CD8-positive, alpha-beta memory T cell (primary cell): ENCODE data around the gene VASP. TPM values are rescaled to one million over a fixed set of nuclear protein-coding genes. Genes with fewer than 3 reads are reported as not detected.

ENCODE experiments used
- CTCF ChIA-PET: fragments of 350-600 bp; sonication (Branson Sonifier 250); formaldehyde crosslinking; loops from one replicate; lab custom pipeline; 2021; ENCODE audit warnings: antibody characterized with exemption; lab: Charles Lee
- POLR2A ChIA-PET: fragments of 350-600 bp; sonication (Branson Sonifier 250); formaldehyde crosslinking; loops from one replicate; lab custom pipeline; 2021; ENCODE audit warnings: antibody characterized with exemption; lab: Charles Lee
- DNase-seq, 5 donors: peaks; one replicate each; pipeline versions ENCODE4 v3.0.0 to v3.0.0-alpha.2; 2020 to 2022; ENCODE audit warnings: mixed read lengths in 1 of 5
- H3K27ac ChIP-seq: one replicate; pipeline ENCODE4 v1.7.0; 2013; ENCODE audit warnings: low read depth, mild to moderate bottlenecking, low read length, moderate library complexity
- H3K27me3 ChIP-seq: 2 replicates; pipeline ENCODE4 v1.7.0; 2013; ENCODE audit warnings: low read length, mild to moderate bottlenecking; ENCODE audit not compliant: insufficient read depth, poor library complexity, severe bottlenecking
- H3K36me3 ChIP-seq: 2 replicates; pipeline ENCODE4 v1.7.0; 2013; ENCODE audit warnings: mild to moderate bottlenecking, low read length, moderate library complexity; ENCODE audit not compliant: insufficient read depth
- H3K4me1 ChIP-seq: 2 replicates; pipeline ENCODE4 v1.7.0; 2013; ENCODE audit warnings: mild to moderate bottlenecking, low read length, moderate library complexity; ENCODE audit not compliant: insufficient read depth
- H3K4me3 ChIP-seq: 2 replicates; pipeline ENCODE4 v1.7.0; 2013; ENCODE audit warnings: mild to moderate bottlenecking, low read length
- H3K9me3 ChIP-seq: 2 replicates; pipeline ENCODE4 v1.7.0; 2013; ENCODE audit warnings: mild to moderate bottlenecking, low read length
- H3K27ac Mint-ChIP-seq, 8 donors: one replicate each; pipeline ENCODE4 v1.8.0; 2020 to 2021; ENCODE audit warnings: mixed read lengths in 8 of 8, mild to moderate bottlenecking in 6 of 8, inconsistent platforms in 3 of 8, moderate library complexity in 3 of 8
- H3K27me3 Mint-ChIP-seq, 2 donors: one replicate each; pipeline ENCODE4 v1.8.0; 2020 to 2021; ENCODE audit warnings: mixed read lengths in 2 of 2, mild to moderate bottlenecking in 1 of 2, moderate library complexity in 1 of 2
- H3K36me3 Mint-ChIP-seq, 3 donors: one replicate each; pipeline ENCODE4 v1.8.0; 2020 to 2021; ENCODE audit warnings: mixed read lengths in 3 of 3, inconsistent platforms in 1 of 3, mild to moderate bottlenecking in 1 of 3
- H3K4me1 Mint-ChIP-seq, 3 donors: one replicate each; pipeline ENCODE4 v1.8.0; 2020 to 2021; ENCODE audit warnings: mixed read lengths in 3 of 3, inconsistent platforms in 1 of 3, mild to moderate bottlenecking in 1 of 3
- H3K4me3 Mint-ChIP-seq, 7 donors: one replicate each; pipeline ENCODE4 v1.8.0; 2020 to 2021; ENCODE audit warnings: mixed read lengths in 7 of 7, mild to moderate bottlenecking in 6 of 7, moderate library complexity in 4 of 7, inconsistent platforms in 2 of 7
- H3K9me3 Mint-ChIP-seq, 5 donors: one replicate each; pipeline ENCODE4 v1.8.0; 2020 to 2022; ENCODE audit warnings: mixed read lengths in 5 of 5, mild to moderate bottlenecking in 3 of 5, moderate library complexity in 2 of 5, inconsistent platforms in 1 of 5
- polyA plus RNA-seq: library from polyadenylated mRNA; unstranded; fragments of 300-500 nt; fragmentation: Illumina TruSeq; gene quantifications from one replicate; pipeline ENCODE4 v1.2.3, GENCODE V29; 2021
- total RNA-seq, 2 experiments: library from RNA; stranded (reverse); gene quantifications; one replicate each; pipeline ENCODE4 v1.2.3, GENCODE V29; 2021

The VASP gene
- total and polyA plus RNA-seq, 3 experiments from 2014 or later = 61.8 to 170 (median 154) TPM

DNA sequence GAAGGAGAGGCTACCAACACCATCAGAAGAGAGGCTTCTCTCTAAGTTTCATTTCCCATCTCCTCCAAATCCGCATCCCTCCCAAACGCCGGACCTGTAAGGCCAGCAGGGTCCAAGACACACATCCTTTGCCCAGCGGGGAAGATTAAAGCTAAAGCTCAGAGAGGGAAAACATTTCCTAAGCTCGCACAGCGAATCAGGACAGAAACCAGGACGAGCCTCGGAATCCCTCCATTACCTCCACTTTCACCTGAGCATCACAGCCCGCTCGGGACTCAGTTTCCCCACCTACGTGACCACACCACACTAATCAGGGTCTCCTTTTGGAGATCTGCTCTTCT is 40.2 kb upstream of the VASP start:
- Histone ChIP-seq H3K36me3 (no peaks in the 10 kb centered on the region), H3K27me3 (no peaks in the 10 kb centered on the region), H3K27ac (peak overlapping the region; percentile 100), H3K4me1 (peaks cover 18% of the 10 kb centered on the region), H3K9me3 (no peaks in the 10 kb centered on the region), H3K4me3 (peak overlapping the region; percentile 96)
- Mint-ChIP-seq H3K36me3 (peaks cover 0 to 33% (median 5%) of the 10 kb centered on the region in 3 donors), H3K27ac (peak overlapping the region; percentile 93 to 99 (median 99)), H3K27me3 (peaks cover 6 to 44% of the 10 kb centered on the region in 2 donors), H3K9me3 (peaks cover 0 to 6% (median 0%) of the 10 kb centered on the region in 5 donors), H3K4me1 (peaks cover 20 to 47% (median 24%) of the 10 kb centered on the region in 3 donors), H3K4me3 (peak overlapping the region; percentile 93 to 99 (median 95))
- POLR2A ChIA-PET = interaction anchor here (0.6 to 3.6 kb wide), 7 partner anchors 10 to 1773 kb away, joined by 3 to 45 read pairs (median 14); no protein-coding TSS in a partner anchor
- CTCF ChIA-PET = interaction anchor here (1.2 to 16.7 kb wide), 9 partner anchors 8 to 174 kb away, joined by 3 to 455 read pairs (median 9); no protein-coding TSS in a partner anchor
- no peak for DNase-seq

- Histone ChIP-seq H3K27me3 (no peaks in the 10 kb centered on the region), H3K4me3 (peak within 1 kb of the TSS; percentile 96), H3K27ac (peak within 1 kb of the TSS; percentile 100), H3K4me1 (peaks cover 18% of the 10 kb centered on the region), H3K36me3 (no peaks in the 10 kb centered on the region), H3K9me3 (no peaks in the 10 kb centered on the region)
- Mint-ChIP-seq H3K4me3 (peak within 1 kb of the TSS; percentile 93 to 99 (median 95)), H3K27ac (peak within 1 kb of the TSS; percentile 98 to 99 (median 99)), H3K27me3 (peaks cover 7 to 44% of the 10 kb centered on the region in 2 donors), H3K36me3 (peaks cover under 1 to 38% (median 5%) of the 10 kb centered on the region in 3 donors), H3K4me1 (peaks cover 20 to 50% (median 25%) of the 10 kb centered on the region in 3 donors), H3K9me3 (peaks cover 0 to 6% (median under 1%) of the 10 kb centered on the region in 5 donors)
- ChIA-PET POLR2A (interaction anchor here (0.7 to 3.6 kb wide), 7 partner anchors 11 to 43 kb away, joined by 3 to 45 read pairs (median 14); no protein-coding TSS in a partner anchor), CTCF (interaction anchor here (0.7 to 16.7 kb wide), 11 partner anchors 9 to 174 kb away, joined by 3 to 455 read pairs (median 8); no protein-coding TSS in a partner anchor)
- peak; percentile 93 to 99 (median 97) for DNase-seq
These were observed 39.7 kb upstream of the VASP start, which contains the start of gene FOSB for GRCh38 chr19:45467456-45468158. FOSB (plus strand) TSS chr19:45467996; CDS start chr19:45468587, 591 bp downstream.

GRCh38 chr19:45468159-45468651 is 39.1 kb upstream of the VASP start:
- H3K27ac Mint-ChIP-seq = peak overlapping the region; percentile 98 to 99 (median 99)
- H3K9me3 Mint-ChIP-seq = peaks cover 0 to 6% (median 3%) of the 10 kb centered on the region in 5 donors
- ChIA-PET POLR2A (interaction anchor here (0.7 to 3.6 kb wide), 8 partner anchors 10 to 44 kb away, joined by 3 to 45 read pairs (median 8); no protein-coding TSS in a partner anchor), CTCF (interaction anchor here (0.7 to 16.7 kb wide), 10 partner anchors 9 to 173 kb away, joined by 3 to 455 read pairs (median 7); no protein-coding TSS in a partner anchor)
- DNase-seq = peak in 1 of 5 donors; percentile 30
- H3K9me3 ChIP-seq = no peaks in the 10 kb centered on the region
- H3K27ac ChIP-seq = peak overlapping the region; percentile 100
- no peaks in the 10 kb centered on the region for H3K27me3 ChIP-seq
- peaks cover 23 to 53% (median 29%) of the 10 kb centered on the region in 3 donors for H3K4me1 Mint-ChIP-seq
- no peaks in the 10 kb centered on the region for H3K36me3 ChIP-seq
- peaks cover 3 to 42% (median 5%) of the 10 kb centered on the region in 3 donors for H3K36me3 Mint-ChIP-seq
- H3K27me3 Mint-ChIP-seq = peaks cover 10 to 50% of the 10 kb centered on the region in 2 donors
- peak overlapping the region; percentile 96 for H3K4me3 ChIP-seq
- peak overlapping the region; percentile 93 to 99 (median 95) for H3K4me3 Mint-ChIP-seq
- peaks cover 18% of the 10 kb centered on the region for H3K4me1 ChIP-seq

DNA sequence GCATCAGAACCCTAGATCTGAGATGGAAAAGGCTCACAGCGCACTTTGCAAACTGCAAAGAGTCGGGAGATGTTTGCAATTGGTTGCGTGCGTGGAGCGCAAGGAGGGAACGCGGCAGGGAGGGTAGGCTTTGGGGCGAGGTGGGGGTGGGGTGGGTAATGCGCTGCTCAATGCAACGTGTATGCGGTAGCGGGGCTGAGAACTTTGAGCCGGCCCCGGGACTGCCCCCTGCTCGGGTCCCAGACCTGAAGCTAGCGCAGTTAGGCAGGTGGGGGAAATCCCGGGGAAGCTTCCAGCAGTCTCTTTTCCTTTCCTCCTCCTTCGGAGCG is 38.5 kb upstream of the VASP start:
- Histone ChIP-seq H3K4me1 (peaks cover 18% of the 10 kb centered on the region), H3K27me3 (no peaks in the 10 kb centered on the region), H3K9me3 (no peaks in the 10 kb centered on the region), H3K27ac (peak overlapping the region; percentile 100), H3K36me3 (no peaks in the 10 kb centered on the region), H3K4me3 (peak overlapping the region; percentile 96)
- Mint-ChIP-seq H3K27ac (peak overlapping the region; percentile 98 to 99 (median 99)), H3K4me3 (peak overlapping the region; percentile 93 to 99 (median 95)), H3K9me3 (peaks cover 0 to 6% (median 3%) of the 10 kb centered on the region in 5 donors), H3K4me1 (peaks cover 23 to 53% (median 29%) of the 10 kb centered on the region in 3 donors), H3K36me3 (peaks cover 3 to 46% (median 5%) of the 10 kb centered on the region in 3 donors), H3K27me3 (peaks cover 10 to 56% of the 10 kb centered on the region in 2 donors)
- CTCF ChIA-PET = interaction anchor here (0.9 to 16.7 kb wide), 7 partner anchors 9 to 41 kb away, joined by 3 to 455 read pairs (median 15); no protein-coding TSS in a partner anchor
- POLR2A ChIA-PET = interaction anchor here (0.6 to 3.6 kb wide), 10 partner anchors 10 to 578 kb away, joined by 3 to 45 read pairs (median 6); partner anchors contain the start of gene TOMM40
- DNase-seq = peak in 3 of 5 donors; percentile 60 to 90 (median 67)

DNA sequence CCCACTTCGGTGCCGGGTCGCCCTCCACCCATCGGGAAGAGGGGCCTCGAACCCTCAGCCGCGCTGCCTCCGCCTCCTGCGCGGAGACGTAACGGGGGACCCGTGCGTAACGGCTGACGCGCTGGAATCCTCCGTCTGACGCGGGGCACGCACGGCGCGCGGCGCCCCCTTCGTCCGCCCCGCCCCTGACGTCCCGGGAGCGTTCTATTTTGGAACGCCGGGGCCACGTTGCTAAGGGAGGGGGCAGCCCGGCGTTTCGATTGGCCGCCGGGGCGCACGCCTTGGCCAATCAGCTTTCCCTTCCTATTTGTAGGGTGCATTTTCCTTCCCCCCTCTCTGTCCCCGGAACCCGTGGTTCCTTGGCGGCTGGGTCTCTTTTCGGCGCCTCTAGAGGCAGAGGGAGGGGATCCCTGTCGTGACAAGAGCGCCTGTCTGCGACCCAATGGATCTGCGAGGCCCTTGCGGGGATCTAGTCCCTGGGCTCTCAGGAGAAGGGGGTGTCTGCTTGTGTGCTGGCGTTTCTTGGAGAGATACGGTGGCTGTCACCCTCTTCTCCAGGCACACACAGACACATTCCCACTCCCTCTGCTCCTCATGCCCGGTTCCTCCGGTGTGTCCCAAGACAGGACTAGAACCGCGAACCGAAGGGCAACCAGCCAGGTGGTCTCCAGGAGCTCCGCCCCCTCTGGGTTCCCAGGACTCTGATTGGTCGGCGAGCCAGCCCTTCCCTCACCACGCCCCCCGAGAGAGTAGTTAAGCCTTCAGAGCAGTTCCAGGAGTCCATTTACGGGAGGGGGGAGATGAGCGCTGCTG is 37.9 kb upstream of the VASP start:
- Mint-ChIP-seq H3K9me3 (peaks cover 0 to 6% (median 3%) of the 10 kb centered on the region in 5 donors), H3K27me3 (peaks cover 10 to 61% of the 10 kb centered on the region in 2 donors), H3K27ac (peak overlapping the region; percentile 98 to 99 (median 99)), H3K4me1 (peaks cover 26 to 53% (median 29%) of the 10 kb centered on the region in 3 donors), H3K36me3 (peaks cover 3 to 48% (median 5%) of the 10 kb centered on the region in 3 donors), H3K4me3 (peak overlapping the region; percentile 93 to 99 (median 95))
- H3K4me1 ChIP-seq = peaks cover 18% of the 10 kb centered on the region
- DNase-seq = peak; percentile 78 to 98 (median 93)
- no peaks in the 10 kb centered on the region for H3K27me3 ChIP-seq
- no peaks in the 10 kb centered on the region for H3K36me3 ChIP-seq
- ChIA-PET POLR2A (interaction anchor here (0.6 to 3.6 kb wide), 12 partner anchors 8 to 579 kb away, joined by 3 to 45 read pairs (median 6); partner anchors contain the start of gene TOMM40), CTCF (interaction anchor here (0.8 to 16.7 kb wide), 9 partner anchors 9 to 172 kb away, joined by 3 to 455 read pairs (median 6); no protein-coding TSS in a partner anchor)
- H3K9me3 ChIP-seq = no peaks in the 10 kb centered on the region
- peak overlapping the region; percentile 100 for H3K27ac ChIP-seq
- H3K4me3 ChIP-seq = peak overlapping the region; percentile 96

- peaks cover 22% of the 10 kb centered on the region for H3K4me1 ChIP-seq
- H3K9me3 ChIP-seq = no peaks in the 10 kb centered on the region
- peaks cover 31 to 61% (median 37%) of the 10 kb centered on the region in 3 donors for H3K4me1 Mint-ChIP-seq
- ChIA-PET POLR2A (interaction anchor here (0.6 to 3.6 kb wide), 8 partner anchors 8 to 580 kb away, joined by 3 to 45 read pairs (median 8); partner anchors contain the start of gene TOMM40), CTCF (interaction anchor here (0.8 to 16.7 kb wide), 7 partner anchors 8 to 171 kb away, joined by 3 to 455 read pairs (median 15); no protein-coding TSS in a partner anchor)
- H3K4me3 Mint-ChIP-seq = peak overlapping the region; percentile 93 to 99 (median 95)
- peak overlapping the region; percentile 96 for H3K4me3 ChIP-seq
- peak overlapping the region; percentile 98 to 99 (median 99) for H3K27ac Mint-ChIP-seq
- H3K27ac ChIP-seq = peak overlapping the region; percentile 100
- peak in 3 of 5 donors; percentile 67 to 81 (median 69) for DNase-seq
- peaks cover 5 to 49% (median 5%) of the 10 kb centered on the region in 3 donors for H3K36me3 Mint-ChIP-seq
- peaks cover 4 to 63% of the 10 kb centered on the region in 2 donors for H3K27me3 Mint-ChIP-seq
- no peaks in the 10 kb centered on the region for H3K36me3 ChIP-seq
- peaks cover 0 to 9% (median 3%) of the 10 kb centered on the region in 5 donors for H3K9me3 Mint-ChIP-seq
- no peaks in the 10 kb centered on the region for H3K27me3 ChIP-seq
These were observed 37.1 kb upstream of the VASP start for GRCh38 chr19:45469945-45470761.
